COLO668 (cell line): Measurements from ENCODE around the gene TANC1.

Source experiments
- DNase-seq: peaks from one replicate; lab custom pipeline; 2025; ENCODE audit not compliant: unreplicated experiment; lab: John Stamatoyannopoulos, UW

Gene TANC1

DNA sequence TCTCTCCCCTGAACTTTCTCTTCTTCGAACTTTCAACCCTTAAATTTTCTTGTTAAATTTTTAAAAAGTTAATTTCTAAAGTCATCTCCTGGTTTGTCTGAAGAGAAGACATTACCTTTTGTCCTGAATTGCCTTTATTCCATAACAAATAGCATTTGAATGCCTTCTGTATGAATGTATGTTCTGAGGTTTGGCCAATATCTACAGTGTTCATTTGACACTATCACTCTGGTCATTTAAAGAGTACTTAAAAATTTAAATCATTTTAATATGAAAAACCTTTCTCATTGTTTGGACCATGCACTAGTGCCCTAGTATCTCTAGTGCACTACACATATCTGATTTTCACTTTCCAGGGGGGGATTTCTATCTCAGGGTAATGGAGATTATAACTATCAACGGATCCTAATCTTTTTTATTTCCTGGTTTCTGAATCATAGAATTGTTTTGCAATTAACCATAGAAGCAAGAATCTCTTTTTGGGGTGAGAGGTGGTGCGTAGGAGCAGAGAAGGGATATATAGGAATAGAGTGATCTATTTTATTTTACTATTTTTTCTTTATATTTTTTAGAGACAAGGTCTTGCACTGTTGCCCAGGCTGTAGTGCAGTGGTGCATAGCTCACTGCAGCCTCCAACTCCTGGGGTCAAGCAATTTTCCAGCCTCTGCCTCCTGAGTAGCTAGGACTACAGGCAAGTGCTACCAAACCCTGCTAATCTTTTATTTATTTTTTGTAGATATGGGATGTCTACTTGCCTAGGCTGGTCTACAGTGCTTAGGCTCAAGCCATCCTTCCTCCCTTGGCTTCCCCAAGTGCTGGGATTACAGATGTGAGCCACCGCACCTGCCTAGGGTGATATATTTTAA, 25.5 kb downstream of the TANC1 start:
- no peak for DNase-seq

DNA sequence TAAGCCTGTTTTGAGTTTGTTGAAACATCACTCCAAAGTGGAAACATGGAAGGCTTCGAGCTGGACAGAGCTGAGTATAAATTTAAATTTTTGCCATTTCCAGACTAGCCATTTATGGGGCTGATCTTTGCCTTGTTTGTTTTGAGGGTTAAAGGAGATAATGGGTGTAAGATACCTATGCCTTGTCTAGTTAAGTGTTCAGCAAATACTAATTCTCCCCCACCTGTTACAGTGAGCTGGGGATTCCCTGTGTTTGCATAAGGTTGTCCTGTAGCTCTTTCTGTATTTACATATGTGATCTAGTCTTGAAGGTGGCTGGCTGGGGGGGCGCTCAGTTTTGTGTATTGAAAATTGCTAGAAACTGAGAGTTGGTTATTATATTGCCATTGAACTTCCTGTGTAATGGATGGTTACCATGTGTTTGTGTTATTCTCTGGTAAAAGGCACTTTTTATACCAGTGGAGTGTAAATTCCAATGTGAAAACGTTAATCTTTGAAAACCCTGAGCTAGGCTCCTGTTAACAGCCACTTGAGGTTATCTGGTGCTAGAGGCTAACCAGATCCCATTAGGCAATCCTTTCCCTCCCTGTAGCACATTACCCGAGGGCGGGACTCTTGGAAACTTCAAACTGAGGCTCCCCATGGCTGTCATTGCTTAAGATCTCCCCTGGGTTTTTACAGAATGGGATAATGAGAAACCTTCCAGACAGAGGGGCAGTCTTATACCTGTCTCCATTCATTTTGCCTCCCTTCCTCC, 26.7 kb downstream of the TANC1 start:
- DNase-seq = peak; percentile 58

DNA sequence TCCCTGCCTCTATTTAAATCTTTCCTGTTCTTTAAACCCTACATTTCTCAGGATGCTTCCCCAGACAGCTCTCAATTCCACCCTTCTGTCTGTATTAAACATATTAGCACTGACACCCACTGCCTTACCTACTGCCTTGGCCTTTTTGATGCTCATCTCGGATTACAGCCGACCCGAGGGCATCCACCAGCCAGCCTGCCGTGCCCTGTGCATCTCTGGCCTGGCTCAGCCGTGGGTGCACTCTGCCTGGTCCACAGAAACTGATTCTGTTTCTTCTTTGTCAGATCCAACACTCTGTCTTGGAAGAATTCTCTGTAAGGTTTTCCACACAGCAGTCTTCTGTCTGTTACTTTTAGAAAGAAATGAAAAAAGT, 27.2 kb downstream of the TANC1 start:
- peak; percentile 18 for DNase-seq

DNA sequence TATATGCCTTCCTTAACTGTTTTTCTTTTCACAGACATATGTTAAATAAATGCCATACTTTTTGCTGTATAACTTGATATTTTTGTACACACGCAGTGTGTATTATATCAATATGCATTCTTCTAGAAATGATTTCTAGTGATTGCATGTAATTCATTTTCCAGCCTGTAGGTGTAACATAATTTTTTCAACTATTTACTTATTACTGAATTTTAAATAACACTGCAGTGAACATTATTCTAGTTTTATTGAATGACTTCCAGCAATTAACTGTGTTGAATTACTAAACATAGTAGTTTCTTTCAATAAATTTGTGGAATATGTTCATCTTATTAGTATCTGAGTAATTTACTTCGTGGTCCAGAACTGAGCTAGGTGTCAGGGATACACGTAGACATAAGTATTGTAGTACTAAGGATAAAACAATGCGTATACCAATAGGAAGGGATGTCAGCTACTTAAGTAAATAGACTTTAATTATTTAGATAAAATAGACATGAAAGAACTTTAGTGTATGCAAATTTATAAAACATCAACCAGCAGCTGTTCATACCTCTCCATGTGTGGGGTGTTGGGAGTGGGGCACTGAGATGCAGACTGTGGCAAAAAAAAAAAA, 28.0 kb downstream of the TANC1 start:
- no peak for DNase-seq

DNA sequence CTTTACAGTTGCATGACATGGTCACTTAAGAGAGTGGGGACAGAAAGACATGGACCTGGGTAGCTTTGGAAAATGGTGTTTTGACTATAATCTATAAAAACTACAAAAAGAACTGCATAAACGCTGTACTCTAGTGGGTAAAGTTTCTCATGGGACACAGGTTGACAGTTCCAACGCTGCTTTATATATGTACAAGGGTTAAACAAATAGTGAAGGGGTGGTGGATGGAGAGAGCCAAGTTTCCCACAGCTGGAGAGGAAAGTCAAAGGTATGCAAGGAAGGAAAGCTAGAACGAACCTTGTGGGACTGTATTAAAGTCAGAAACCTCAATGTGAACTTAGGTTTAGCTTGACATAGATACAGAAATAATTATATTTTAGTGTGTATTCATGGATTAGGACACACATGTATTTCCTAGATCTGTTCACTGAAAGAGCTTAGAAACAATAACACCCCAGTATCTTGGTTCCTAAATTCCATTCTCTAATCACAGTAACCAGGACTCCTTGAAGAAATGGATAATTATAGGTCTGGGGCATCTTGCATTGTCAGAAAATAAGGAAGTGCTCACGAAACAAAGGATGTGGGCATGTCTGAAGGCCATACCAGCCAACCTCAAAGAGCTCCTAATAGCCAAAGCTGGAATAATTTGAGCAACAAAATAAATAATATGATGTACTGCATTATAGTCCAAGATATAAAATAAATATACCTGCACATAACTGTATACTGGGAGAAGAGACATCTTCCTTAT, 28.8 kb downstream of the TANC1 start:
- DNase-seq = no peak

DNA sequence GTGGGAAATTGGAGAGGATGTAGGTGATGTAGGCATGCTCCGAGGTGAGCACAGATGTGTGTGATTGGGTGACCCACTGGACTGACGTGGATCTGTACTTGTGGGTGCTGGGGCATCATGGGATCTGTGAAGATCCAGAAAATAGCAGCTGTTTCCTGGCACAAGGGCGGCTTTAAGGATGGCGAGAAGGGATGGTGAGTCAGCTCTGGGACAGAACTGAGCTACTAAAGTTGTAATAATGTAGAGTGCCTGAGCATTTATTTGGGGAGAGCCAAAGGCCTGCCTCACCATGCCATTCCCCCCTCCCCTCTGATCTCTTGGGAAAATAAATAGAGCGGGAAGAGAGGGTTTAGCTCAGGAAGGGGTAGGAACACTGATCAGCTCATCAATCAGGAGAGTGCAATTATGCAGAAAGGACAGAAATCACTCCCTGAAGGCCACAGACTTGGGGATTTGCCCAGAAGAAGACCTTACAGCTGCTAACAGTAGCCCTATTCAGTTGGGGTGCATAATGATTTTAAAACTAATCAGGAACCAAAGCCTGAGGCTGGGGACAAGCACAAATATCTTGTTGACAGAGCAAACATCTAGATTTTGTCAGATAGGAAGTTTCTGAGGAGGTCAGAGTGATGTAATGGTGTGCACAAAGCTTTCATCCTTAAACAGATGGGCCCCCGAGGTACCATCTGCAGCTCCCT, 30.3 kb downstream of the TANC1 start:
- DNase-seq = peak; percentile 53

DNA sequence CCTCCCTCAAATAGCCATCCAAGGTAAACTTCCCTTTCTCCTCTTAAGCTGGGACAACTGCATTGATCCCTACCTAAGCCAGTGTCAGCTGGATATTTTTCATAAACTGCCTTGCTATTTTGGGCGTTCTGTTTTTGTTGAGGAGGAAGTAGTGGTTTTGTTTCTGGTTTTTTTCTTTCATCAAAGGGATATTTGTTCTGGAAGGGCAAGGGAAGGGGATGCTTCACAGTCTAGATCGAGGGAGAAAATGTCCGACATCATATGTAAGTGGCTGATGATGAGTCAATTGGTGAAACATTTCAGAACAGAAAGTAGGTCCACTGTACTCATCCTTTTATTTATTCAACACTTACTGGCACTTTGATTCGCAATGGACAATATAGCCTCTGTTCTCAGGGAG, 31.0 kb downstream of the TANC1 start:
- no peak for DNase-seq

DNA sequence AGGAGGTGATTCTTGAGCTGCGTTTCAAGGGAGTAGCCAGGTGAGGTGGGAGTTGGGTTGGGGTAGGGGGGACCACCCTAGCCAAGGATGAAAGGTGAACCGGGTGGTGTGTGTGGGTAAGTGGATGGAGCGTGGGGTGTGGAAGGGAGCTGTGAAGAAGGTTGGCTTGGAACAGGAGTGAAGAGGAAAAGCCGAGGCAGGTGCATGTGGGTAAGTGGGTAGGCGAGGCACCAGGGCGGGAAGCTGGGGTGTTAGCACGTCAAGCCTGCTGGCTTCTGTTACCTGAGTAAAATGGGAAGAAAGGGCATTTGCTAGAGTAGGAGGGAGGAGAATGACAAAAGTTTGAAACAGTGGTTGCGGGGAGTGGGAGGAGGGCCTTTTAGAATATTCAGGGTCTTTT, 31.6 kb downstream of the TANC1 start:
- no peak for DNase-seq

DNA sequence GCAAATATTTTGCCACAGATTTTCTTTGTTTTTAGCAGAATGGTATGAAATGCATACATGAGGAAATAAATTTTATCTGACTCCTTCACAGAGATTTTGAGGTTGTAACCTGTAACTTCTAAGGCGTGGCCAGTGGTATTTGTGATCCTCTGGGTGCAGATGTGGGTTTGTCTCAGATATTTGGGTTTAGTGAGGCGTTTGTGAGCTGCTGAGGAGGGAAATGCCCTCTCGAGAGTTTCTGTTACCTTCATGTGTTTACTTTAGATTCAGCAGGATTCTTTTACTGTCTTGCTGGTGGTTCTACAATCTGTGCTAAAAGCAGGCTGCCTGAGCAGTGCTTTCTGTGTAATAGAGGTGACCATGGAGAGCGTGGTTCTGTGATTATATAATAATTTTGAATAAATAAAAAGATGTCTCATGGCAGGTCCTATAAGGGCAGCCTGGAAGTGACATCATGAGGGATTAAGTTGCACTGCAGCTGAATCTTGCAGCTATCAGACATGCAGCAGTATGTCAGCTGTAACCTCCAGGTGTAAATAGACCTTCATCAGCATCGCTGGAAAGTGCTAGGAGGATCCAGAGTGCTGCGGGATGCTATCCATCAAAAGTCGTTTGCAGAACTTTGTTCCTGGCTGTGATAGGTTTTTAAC, 34.1 kb downstream of the TANC1 start:
- no peak for DNase-seq

DNA sequence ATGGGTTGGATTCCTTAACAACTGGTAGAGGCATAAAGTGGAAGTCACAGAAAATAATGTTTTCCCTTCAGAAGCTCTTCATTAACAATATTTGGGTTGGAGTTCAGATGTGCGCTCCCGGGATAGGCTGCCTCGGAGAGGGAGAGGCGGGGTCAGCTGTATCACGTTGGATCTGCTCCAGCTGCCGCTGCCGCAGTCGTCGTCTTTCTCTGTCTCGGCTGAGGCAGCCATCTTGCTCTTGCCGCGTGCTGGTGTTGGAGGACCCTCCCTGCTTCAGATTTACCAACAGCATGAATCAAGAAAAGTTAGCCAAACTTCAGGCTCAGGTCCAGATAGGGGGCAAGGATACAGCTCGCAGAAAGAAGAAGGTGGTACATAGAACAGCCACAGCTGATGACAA, 35.1 kb downstream of the TANC1 start:
- DNase-seq = no peak

DNA sequence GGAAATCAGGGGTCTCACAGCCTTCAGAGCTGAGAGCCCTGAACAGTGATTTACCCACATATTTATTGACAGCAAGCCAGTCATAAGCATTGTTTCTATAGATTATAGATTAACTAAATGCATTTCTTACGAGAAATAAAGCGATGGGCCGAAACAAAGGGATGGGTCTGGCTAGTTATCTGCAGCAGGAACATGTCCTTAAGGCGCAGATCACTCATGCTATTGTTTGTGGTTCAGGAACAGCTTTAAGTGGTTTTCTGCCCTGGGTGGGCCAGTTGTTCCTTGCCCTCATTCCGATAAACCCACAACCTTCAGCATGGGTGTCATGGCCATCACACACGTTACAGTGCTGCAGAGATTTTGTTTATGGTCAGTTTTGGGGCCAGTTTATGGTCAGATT, 36.4 kb downstream of the TANC1 start:
- no peak for DNase-seq

DNA sequence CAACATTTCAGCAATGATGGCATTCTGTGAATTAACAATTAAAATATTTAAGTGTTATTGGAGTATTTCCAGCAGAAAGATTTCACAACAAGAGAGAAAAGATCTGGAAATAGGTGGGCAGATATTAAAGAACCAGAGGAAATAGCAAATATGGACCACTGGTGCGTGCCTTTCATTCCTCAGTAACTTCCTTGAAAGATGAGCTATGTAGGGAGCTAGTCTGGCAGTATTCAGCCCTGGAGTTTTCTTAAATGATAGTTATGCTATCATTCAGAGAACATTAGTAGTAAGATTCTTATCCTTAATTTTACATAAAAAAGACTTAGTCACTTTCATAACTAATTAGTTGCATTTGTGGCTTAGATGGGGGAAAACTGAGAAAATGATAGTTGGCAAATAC, 41.5 kb downstream of the TANC1 start:
- no peak for DNase-seq

DNA sequence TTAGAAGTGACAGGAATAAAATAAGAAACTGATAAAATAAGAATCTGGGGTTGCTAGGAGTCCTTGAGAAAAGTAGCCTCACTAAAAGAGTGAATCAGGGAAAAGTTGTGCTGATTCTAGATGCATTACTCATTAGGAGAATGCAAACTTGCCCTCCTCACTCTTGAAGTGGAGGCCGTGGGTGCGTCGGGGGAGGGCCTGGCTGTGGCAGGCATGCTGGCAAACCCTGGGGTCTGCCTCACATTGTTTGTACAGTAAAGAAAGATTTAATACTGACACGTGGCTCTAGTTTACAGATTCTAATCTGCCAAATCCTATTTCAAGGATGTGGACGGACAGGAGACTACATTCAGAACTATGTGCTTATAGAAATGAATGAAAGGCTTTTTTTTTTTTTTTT, 41.9 kb downstream of the TANC1 start:
- no peak for DNase-seq

DNA sequence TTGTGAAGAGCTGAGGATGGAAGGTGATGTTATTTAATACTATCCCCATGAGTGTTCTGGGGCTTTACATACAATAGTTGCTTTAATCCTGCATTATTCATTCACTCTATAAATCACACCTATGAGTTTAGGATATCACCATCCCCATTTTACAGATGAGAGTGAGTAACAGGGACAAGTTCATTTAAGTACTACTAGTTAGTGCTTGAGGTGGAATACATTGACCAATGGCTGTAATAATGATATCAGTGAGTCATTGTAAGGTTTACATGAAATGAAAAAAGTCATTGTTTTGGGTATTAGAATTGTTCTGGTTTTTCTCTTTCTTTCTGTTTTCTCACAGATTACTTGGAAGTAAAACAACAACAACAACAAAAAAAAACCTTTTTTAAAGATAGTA, 42.5 kb downstream of the TANC1 start:
- no peak for DNase-seq

DNA sequence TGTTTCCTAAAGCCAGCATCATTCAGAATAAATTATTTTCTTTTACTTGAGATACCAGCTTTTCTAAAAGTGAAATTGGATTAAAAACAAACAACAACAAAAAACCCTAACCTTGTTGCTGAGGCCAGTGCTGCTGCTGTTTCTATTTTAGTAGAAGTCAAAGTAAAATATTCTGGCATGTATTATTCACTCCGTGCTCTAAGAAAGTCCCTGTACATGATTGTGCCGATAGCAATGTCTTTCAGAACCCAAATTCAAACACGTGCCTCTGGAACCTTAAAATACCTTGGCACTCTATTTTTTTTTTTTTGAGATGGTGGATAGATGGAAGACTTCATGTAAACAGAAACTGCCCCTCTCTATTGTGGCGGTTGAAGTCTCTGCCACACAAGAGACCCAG, 43.7 kb downstream of the TANC1 start:
- no peak for DNase-seq

DNA sequence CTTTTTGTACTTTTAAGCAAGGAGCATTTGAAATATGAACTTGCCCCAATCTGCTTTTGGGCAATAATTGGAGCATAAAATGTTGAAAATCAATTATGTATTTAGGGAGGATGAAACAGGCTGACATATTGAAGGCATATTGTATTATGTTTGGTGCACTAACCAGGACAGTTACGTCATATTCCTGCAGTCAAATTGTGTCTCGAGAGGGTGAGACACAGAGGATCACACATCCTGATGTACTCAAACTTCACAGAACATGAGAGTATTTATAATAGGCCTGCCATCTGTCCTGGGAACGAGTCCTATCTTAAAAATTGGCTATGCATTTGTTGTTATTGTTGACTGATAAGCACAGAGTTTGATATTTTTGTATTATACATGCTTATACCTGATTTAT, 44.7 kb downstream of the TANC1 start:
- no peak for DNase-seq

DNA sequence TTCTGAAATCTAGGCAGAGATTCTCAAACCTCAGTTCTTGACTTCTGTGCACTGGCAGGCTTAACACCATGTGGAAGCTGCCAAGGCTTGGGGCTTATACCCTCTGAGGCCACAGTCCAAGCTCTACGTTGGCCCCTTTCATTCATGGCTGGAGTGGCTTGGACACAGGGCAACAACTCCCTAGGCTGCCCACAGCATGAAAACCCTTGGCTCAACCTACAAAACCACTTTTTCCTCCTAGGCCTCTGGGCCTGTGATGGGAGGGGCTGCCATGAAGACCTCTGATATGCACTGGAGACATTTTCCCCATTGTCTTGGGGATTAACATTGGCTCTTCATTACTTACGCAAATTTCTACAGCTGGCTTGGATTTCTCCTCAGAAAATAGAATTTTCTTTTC, 46.7 kb downstream of the TANC1 start:
- no peak for DNase-seq

DNA sequence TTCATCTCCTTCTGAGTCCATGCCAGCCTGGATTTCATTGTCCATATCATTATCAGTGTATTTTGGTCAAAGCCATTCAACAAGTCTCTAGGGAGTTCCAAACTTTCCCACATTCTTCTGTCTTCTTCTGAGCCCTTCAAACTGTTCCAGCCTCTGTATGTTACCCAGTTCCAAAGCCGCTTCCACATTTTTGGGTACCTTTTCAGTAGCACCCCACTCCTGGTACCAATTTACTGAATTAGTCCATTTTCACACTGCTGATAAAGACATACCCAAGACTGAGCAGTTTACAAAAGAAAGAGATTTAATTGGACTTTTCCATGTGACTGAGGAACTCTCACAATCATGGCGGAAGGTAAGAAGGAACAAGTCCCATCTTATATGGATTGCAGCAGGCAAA, 47.4 kb downstream of the TANC1 start:
- no peak for DNase-seq

DNA sequence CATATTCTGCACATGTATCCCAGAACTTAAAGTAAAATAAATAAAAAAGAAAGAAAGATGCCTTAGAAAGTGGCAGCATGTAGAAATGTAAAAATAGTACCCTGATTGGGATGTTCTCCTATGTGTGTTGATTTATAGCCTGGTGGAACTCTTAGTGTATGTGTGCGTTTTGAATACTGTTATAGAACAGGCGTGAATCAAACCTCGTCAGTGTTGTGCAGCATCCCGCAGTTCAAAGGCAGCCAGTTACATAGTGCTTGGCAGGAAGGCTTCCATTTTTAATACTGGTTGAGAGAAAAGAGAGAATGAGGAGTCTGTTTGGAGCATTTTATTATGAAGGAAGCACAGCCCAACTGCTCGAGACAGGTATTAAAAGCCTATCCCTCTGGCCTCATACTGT, 49.4 kb downstream of the TANC1 start:
- no peak for DNase-seq

DNA sequence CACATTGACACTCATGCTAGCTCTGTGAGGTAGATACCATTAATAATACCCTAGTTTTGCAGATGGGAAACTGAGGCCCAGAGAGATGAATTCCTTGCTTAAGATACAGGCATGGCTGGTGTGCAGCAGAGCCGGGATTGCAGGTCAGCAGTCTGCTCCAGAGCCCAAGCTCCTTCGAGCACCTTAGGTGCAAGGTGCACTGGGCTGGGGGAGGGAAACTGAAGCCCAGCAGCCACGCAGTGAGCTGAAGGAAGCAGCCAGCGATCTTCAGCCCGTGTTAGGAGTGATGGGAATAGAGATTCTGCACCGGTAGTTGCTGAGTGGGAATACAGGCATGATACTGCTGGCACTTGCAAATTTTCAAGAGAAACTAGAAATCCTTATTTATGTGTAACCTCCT, 50.6 kb downstream of the TANC1 start:
- DNase-seq = no peak
